ENCODE measurements around the gene BEST1. TPM values are rescaled to one million over a fixed set of nuclear protein-coding genes. Genes with fewer than 3 reads are reported as not detected.
A peak's percentile ranks its signal among the peaks of the same experiment; 100 is the strongest.

BEST1 gene
- total and polyA plus RNA-seq, 7 donors, result 0.81 to 9.8 (median 1.4) TPM

DNA sequence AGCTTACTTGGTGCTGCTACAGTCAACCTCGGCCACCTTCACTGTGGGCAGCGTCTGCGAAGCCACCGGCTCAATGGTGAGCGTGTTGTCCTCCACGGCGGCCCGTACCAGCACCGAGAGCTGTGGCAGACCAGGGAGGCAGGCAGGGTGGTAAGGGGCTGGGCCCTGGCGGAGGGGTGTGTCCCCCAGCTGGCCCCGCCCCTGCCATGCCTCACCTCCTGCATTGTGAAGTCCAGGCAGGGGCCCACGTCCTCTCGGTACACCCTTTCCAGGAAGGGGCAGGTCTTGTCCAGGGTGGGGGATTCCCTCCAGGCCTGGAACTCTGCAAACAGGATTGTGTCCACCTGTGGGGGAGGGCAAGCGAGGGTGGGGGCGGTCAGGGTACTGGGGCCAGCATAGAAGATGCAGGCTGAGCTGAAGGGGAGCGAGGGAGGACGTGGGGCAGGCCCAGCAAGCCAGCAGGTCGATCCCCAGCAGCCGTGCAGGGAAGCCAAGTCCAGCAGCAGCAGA, 45.6 kb upstream of the BEST1 start:
- TF ChIP-seq, protein P1, sequence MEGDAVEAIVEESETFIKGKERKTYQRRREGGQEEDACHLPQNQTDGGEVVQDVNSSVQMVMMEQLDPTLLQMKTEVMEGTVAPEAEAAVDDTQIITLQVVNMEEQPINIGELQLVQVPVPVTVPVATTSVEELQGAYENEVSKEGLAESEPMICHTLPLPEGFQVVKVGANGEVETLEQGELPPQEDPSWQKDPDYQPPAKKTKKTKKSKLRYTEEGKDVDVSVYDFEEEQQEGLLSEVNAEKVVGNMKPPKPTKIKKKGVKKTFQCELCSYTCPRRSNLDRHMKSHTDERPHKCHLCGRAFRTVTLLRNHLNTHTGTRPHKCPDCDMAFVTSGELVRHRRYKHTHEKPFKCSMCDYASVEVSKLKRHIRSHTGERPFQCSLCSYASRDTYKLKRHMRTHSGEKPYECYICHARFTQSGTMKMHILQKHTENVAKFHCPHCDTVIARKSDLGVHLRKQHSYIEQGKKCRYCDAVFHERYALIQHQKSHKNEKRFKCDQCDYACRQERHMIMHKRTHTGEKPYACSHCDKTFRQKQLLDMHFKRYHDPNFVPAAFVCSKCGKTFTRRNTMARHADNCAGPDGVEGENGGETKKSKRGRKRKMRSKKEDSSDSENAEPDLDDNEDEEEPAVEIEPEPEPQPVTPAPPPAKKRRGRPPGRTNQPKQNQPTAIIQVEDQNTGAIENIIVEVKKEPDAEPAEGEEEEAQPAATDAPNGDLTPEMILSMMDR (IDR thresholded peaks at IDR 0.05), result no peak
- Histone ChIP-seq H3K4me3 (no peak overlapping the region), H3K27ac (no peak overlapping the region), H3K36me3 (ENCODE audit: insufficient read depth in 1 of 2, low read depth in 1 of 2) (peaks cover 0 to 21% of the 10 kb centered on the region in 2 donors), H3K27me3 (ENCODE audit: insufficient read depth in 3 of 3, low read length in 2 of 3) (no peaks in the 10 kb centered on the region), H3K4me1 (no peaks in the 10 kb centered on the region), H3K9me3 (no peaks in the 10 kb centered on the region)
- ATAC-seq, result no peak
- WGBS, 3 donors, result 69 to 76% (median 71%) methylated on average over 17 to 19 of the region's 19 CpGs
- no peak for DNase-seq
- intact Hi-C loops (cut with DNase I), result no loop called here

GRCh38 chr11:61905067-61905696, 45.0 kb upstream of the BEST1 start:
- DNase-seq (no peak), ATAC-seq (no peak)
- Histone ChIP-seq H3K36me3 (ENCODE audit: insufficient read depth in 1 of 2, low read depth in 1 of 2) (peaks cover 0 to 21% of the 10 kb centered on the region in 2 donors), H3K9me3 (no peaks in the 10 kb centered on the region), H3K27me3 (ENCODE audit: insufficient read depth in 3 of 3, low read length in 2 of 3) (no peaks in the 10 kb centered on the region), H3K4me1 (no peaks in the 10 kb centered on the region), H3K27ac (no peak overlapping the region), H3K4me3 (no peak overlapping the region)
- TF ChIP-seq, protein P1 (IDR thresholded peaks at IDR 0.05), result no peak
- WGBS, 3 donors, result 90 to 93% (median 93%) methylated on average over 13 of the region's 13 CpGs
- intact Hi-C loops (cut with DNase I), result no loop called here

GRCh38 chr11:61905801-61906521, 44.2 kb upstream of the BEST1 start:
- DNase-seq (no peak), ATAC-seq (no peak)
- H3K9me3 ChIP-seq, result no peaks in the 10 kb centered on the region
- H3K4me1 ChIP-seq, result no peaks in the 10 kb centered on the region
- 89 to 91% (median 90%) methylated on average over 13 to 14 of the region's 14 CpGs for WGBS, 3 donors
- no peaks in the 10 kb centered on the region for H3K27me3 ChIP-seq (ENCODE audit: insufficient read depth in 3 of 3, low read length in 2 of 3)
- H3K4me3 ChIP-seq, result no peak overlapping the region
- peaks cover 0 to 21% of the 10 kb centered on the region in 2 donors for H3K36me3 ChIP-seq (ENCODE audit: insufficient read depth in 1 of 2, low read depth in 1 of 2)
- no peak overlapping the region for H3K27ac ChIP-seq
- intact Hi-C loops (cut with DNase I), result no loop called here
- TF ChIP-seq, protein P1 (IDR thresholded peaks at IDR 0.05), result no peak

GRCh38 chr11:61906522-61906909, 43.6 kb upstream of the BEST1 start:
- TF ChIP-seq, protein P1 (IDR thresholded peaks at IDR 0.05), result no peak
- intact Hi-C loops (cut with DNase I), result no loop called here
- Histone ChIP-seq H3K27me3 (ENCODE audit: insufficient read depth in 3 of 3, low read length in 2 of 3) (no peaks in the 10 kb centered on the region), H3K36me3 (ENCODE audit: insufficient read depth in 1 of 2, low read depth in 1 of 2) (peaks cover 0 to 16% of the 10 kb centered on the region in 2 donors), H3K9me3 (no peaks in the 10 kb centered on the region), H3K4me3 (no peak overlapping the region), H3K4me1 (no peaks in the 10 kb centered on the region), H3K27ac (no peak overlapping the region)
- DNase-seq (peak in 1 of 2 donors; percentile 5), ATAC-seq (no peak)
- WGBS, 3 donors, result 89 to 92% (median 91%) methylated on average over 14 of the region's 14 CpGs
